Activated CD4-positive, alpha-beta T cell treated with anti-CD3 and anti-CD28 coated beads for 36 hours (primary cell): Measurements from ENCODE around the gene GAS6. TPM values are rescaled to one million over a fixed set of nuclear protein-coding genes. Genes with fewer than 3 reads are reported as not detected.

Experiments used
- ATAC-seq: fragments of 200-7000 bp; cut with Tn5 transposase; one replicate; pipeline ENCODE4 v1.10.0; 2021; ENCODE audit warnings: mild to moderate bottlenecking, moderate library complexity
- CTCF ChIA-PET: fragments of 350-600 bp; sonication (Branson Sonifier 250); formaldehyde crosslinking; loops from one replicate; lab custom pipeline; 2021; ENCODE audit warnings: antibody characterized with exemption; lab: Charles Lee
- POLR2A ChIA-PET: fragments of 350-600 bp; sonication (Branson Sonifier 250); formaldehyde crosslinking; loops from one replicate; lab custom pipeline; 2021; ENCODE audit warnings: antibody characterized with exemption, inconsistent platforms; lab: Charles Lee
- DNase-seq: peaks from one replicate; pipeline ENCODE4 v3.0.0-alpha.2; 2020
- H3K27ac Mint-ChIP-seq: one replicate; pipeline ENCODE4 v1.8.0; 2021; ENCODE audit warnings: mixed read lengths
- H3K27me3 Mint-ChIP-seq: one replicate; pipeline ENCODE4 v1.8.0; 2021; ENCODE audit warnings: mixed read lengths
- H3K36me3 Mint-ChIP-seq: one replicate; pipeline ENCODE4 v1.8.0; 2021; ENCODE audit warnings: low read depth, mixed read lengths
- H3K4me1 Mint-ChIP-seq: one replicate; pipeline ENCODE4 v1.8.0; 2021; ENCODE audit warnings: mixed read lengths
- H3K4me3 Mint-ChIP-seq: one replicate; pipeline ENCODE4 v1.8.0; 2021; ENCODE audit warnings: mild to moderate bottlenecking, moderate library complexity, mixed read lengths
- H3K9me3 Mint-ChIP-seq: one replicate; pipeline ENCODE4 v1.8.0; 2021; ENCODE audit warnings: low read depth, mixed read lengths
- intact Hi-C, 2 experiments: fragments of 100-400 bp; cut with DNase I in 1 of 2; cut with micrococcal nuclease in 1 of 2; formaldehyde crosslinking; loops; one replicate each; pipeline versions ENCODE4 v1.14.2 to v1.15.1; 2022 to 2024; cut with DNase I, micrococcal nuclease
- total RNA-seq, 2 experiments: library from RNA; stranded (reverse); gene quantifications; one replicate each; pipeline ENCODE4 v1.2.3, GENCODE V29; 2021

The GAS6 gene
- total RNA-seq, 2 experiments from 2014 or later: 0.54 to 0.73 TPM

GRCh38 chr13:113862191-113862930 is 1.5 kb downstream of the GAS6 start:
- Mint-ChIP-seq H3K36me3 (no peaks in the 10 kb centered on the region), H3K4me1 (peaks cover 9% of the 10 kb centered on the region), H3K9me3 (peaks cover 9% of the 10 kb centered on the region), H3K27me3 (peaks cover 44% of the 10 kb centered on the region), H3K27ac (no peak overlapping the region), H3K4me3 (peak overlapping the region; percentile 56)
- DNase-seq: no peak
- intact Hi-C loops: no loop called here
- ChIA-PET POLR2A (no interaction called here), CTCF (interaction anchor here (0.7 kb wide), 1 partner anchor 289 kb away, joined by 4 read pairs; no protein-coding TSS in a partner anchor)
- ATAC-seq: no peak

GRCh38 chr13:113861433-113862030 is 2.3 kb downstream of the GAS6 start:
- ATAC-seq: no peak
- no peak overlapping the region for H3K27ac Mint-ChIP-seq
- H3K9me3 Mint-ChIP-seq: peaks cover 9% of the 10 kb centered on the region
- ChIA-PET CTCF (interaction anchor here (0.7 kb wide), 1 partner anchor 290 kb away, joined by 4 read pairs; no protein-coding TSS in a partner anchor), POLR2A (no interaction called here)
- H3K27me3 Mint-ChIP-seq: peaks cover 42% of the 10 kb centered on the region
- DNase-seq: no peak
- peaks cover 9% of the 10 kb centered on the region for H3K4me1 Mint-ChIP-seq
- H3K36me3 Mint-ChIP-seq: no peaks in the 10 kb centered on the region
- H3K4me3 Mint-ChIP-seq: no peak overlapping the region
- intact Hi-C loops: no loop called here

GRCh38 chr13:113860665-113861432 is 3.0 kb downstream of the GAS6 start:
- POLR2A ChIA-PET: no interaction called here
- intact Hi-C loops: no loop called here
- DNase-seq: no peak

GRCh38 chr13:113860051-113860664 is 3.7 kb downstream of the GAS6 start:
- peaks cover 34% of the 10 kb centered on the region for H3K27me3 Mint-ChIP-seq
- no peak overlapping the region for H3K4me3 Mint-ChIP-seq
- H3K9me3 Mint-ChIP-seq: peaks cover 9% of the 10 kb centered on the region
- peaks cover 9% of the 10 kb centered on the region for H3K4me1 Mint-ChIP-seq
- no peak for ATAC-seq
- no peaks in the 10 kb centered on the region for H3K36me3 Mint-ChIP-seq
- CTCF ChIA-PET: no interaction called here
- POLR2A ChIA-PET: no interaction called here
- intact Hi-C loops: no loop called here
- H3K27ac Mint-ChIP-seq: no peak overlapping the region
- no peak for DNase-seq

More at GRCh38 chr13:113860665-113861432, 3.0 kb downstream of the GAS6 start:
- Mint-ChIP-seq H3K4me3 (no peak overlapping the region), H3K9me3 (peaks cover 9% of the 10 kb centered on the region), H3K27ac (no peak overlapping the region), H3K36me3 (no peaks in the 10 kb centered on the region), H3K27me3 (peaks cover 41% of the 10 kb centered on the region), H3K4me1 (peaks cover 9% of the 10 kb centered on the region)
- ATAC-seq: no peak
- CTCF ChIA-PET: no interaction called here

- Mint-ChIP-seq H3K27me3 (peaks cover 32% of the 10 kb centered on the region), H3K4me3 (no peak overlapping the region), H3K36me3 (no peaks in the 10 kb centered on the region), H3K9me3 (peaks cover 9% of the 10 kb centered on the region), H3K27ac (no peak overlapping the region), H3K4me1 (peaks cover 14% of the 10 kb centered on the region)
- ChIA-PET CTCF (no interaction called here), POLR2A (no interaction called here)
- no peak for ATAC-seq
- no peak for DNase-seq
- intact Hi-C loops: no loop called here
Observed at GRCh38 chr13:113859311-113860050, 4.4 kb downstream of the GAS6 start.

GRCh38 chr13:113857531-113858195 is 6.2 kb downstream of the GAS6 start:
- H3K27me3 Mint-ChIP-seq: peaks cover 33% of the 10 kb centered on the region
- no peak for ATAC-seq
- H3K36me3 Mint-ChIP-seq: no peaks in the 10 kb centered on the region
- no peak overlapping the region for H3K27ac Mint-ChIP-seq
- no peak overlapping the region for H3K4me3 Mint-ChIP-seq
- CTCF ChIA-PET: interaction anchor here (0.7 kb wide), 1 partner anchor 23 kb away, joined by 3 read pairs; no protein-coding TSS in a partner anchor
- DNase-seq: no peak
- POLR2A ChIA-PET: no interaction called here
- H3K4me1 Mint-ChIP-seq: peaks cover 12% of the 10 kb centered on the region
- H3K9me3 Mint-ChIP-seq: peaks cover 9% of the 10 kb centered on the region
- intact Hi-C loops: no loop called here

- H3K9me3 Mint-ChIP-seq: peaks cover 9% of the 10 kb centered on the region
- H3K4me1 Mint-ChIP-seq: peaks cover 7% of the 10 kb centered on the region
- ATAC-seq (no peak), DNase-seq (no peak)
- ChIA-PET CTCF (no interaction called here), POLR2A (no interaction called here)
- no peaks in the 10 kb centered on the region for H3K36me3 Mint-ChIP-seq
- H3K27ac Mint-ChIP-seq: no peak overlapping the region
- peaks cover 27% of the 10 kb centered on the region for H3K27me3 Mint-ChIP-seq
- H3K4me3 Mint-ChIP-seq: no peak overlapping the region
- intact Hi-C loops: no loop called here
Observed at GRCh38 chr13:113856716-113857065, 7.2 kb downstream of the GAS6 start.

- ChIA-PET POLR2A (no interaction called here), CTCF (no interaction called here)
- peaks cover 9% of the 10 kb centered on the region for H3K9me3 Mint-ChIP-seq
- H3K4me1 Mint-ChIP-seq: peaks cover 7% of the 10 kb centered on the region
- ATAC-seq: no peak
- intact Hi-C loops: no loop called here
- DNase-seq: no peak
- H3K36me3 Mint-ChIP-seq: no peaks in the 10 kb centered on the region
- H3K27me3 Mint-ChIP-seq: peaks cover 22% of the 10 kb centered on the region
- no peak overlapping the region for H3K27ac Mint-ChIP-seq
- H3K4me3 Mint-ChIP-seq: no peak overlapping the region
Observed at GRCh38 chr13:113855931-113856715, 7.8 kb downstream of the GAS6 start.

- Mint-ChIP-seq H3K27ac (no peak overlapping the region), H3K4me3 (no peak overlapping the region), H3K27me3 (peaks cover 22% of the 10 kb centered on the region), H3K36me3 (no peaks in the 10 kb centered on the region), H3K4me1 (peaks cover 7% of the 10 kb centered on the region), H3K9me3 (peaks cover 9% of the 10 kb centered on the region)
- ATAC-seq (no peak), DNase-seq (no peak)
- POLR2A ChIA-PET: interaction anchor here (0.6 kb wide), 1 partner anchor 148 kb away, joined by 3 read pairs; no protein-coding TSS in a partner anchor
- CTCF ChIA-PET: interaction anchor here (0.7 kb wide), 2 partner anchors 8 to 97 kb away, joined by 3 read pairs; no protein-coding TSS in a partner anchor
- intact Hi-C loops: no loop called here
Observed at GRCh38 chr13:113855012-113855921, 8.6 kb downstream of the GAS6 start.
